Measurements from ENCODE around the gene CIAO3. TPM values are rescaled to one million over a fixed set of nuclear protein-coding genes. Genes with fewer than 3 reads are reported as not detected.

CIAO3 gene
- total and polyA plus RNA-seq, 3 donors from 2014 or later, result 28.9 to 59.0 (median 58.0) TPM

- no peak for DNase-seq
- Histone ChIP-seq H3K9me3 (no peaks in the 10 kb centered on the region), H3K27ac (no peak overlapping the region), H3K27me3 (no peaks in the 10 kb centered on the region), H3K36me3 (ENCODE audit: low read depth, missing control alignments) (no peaks in the 10 kb centered on the region), H3K4me3 (peak overlapping the region in 1 of 2 donors; percentile 6), H3K4me1 (peaks cover 5% of the 10 kb centered on the region)
- intact Hi-C loops (cut with DNase I; ENCODE audit: low total_unique reads), result no loop called here
- TF ChIP-seq POLR2A (IDR thresholded peaks at IDR 0.05) (no peak), CTCF (IDR thresholded peaks at IDR 0.05) (no peak)
- 2 to 4% methylated on average over 15 to 49 of the region's 49 CpGs for WGBS, 2 donors
These were observed 34.4 kb downstream of the CIAO3 start for GRCh38 chr16:706189-707061.

- TF ChIP-seq POLR2A (IDR thresholded peaks at IDR 0.05), result no peak
- H3K27ac ChIP-seq, result no peak within 1 kb of the TSS
- 0 to 1% methylated on average over 4 to 44 of the region's 115 CpGs for WGBS, 2 donors
- H3K9me3 ChIP-seq, result no peaks in the 10 kb centered on the region
- peak within 1 kb of the TSS; percentile 12 to 34 for H3K4me3 ChIP-seq
- intact Hi-C loops (cut with DNase I; ENCODE audit: low total_unique reads), result no loop called here
- H3K4me1 ChIP-seq, result peaks cover 5% of the 10 kb centered on the region
- no peaks in the 10 kb centered on the region for H3K36me3 ChIP-seq (ENCODE audit: low read depth, missing control alignments)
- DNase-seq, result peak; percentile 54
- H3K27me3 ChIP-seq, result no peaks in the 10 kb centered on the region
These were observed 35.2 kb downstream of the CIAO3 start, which contains the start of gene FBXL16 for GRCh38 chr16:705431-706188. Gene FBXL16, minus strand, starts transcription at chr16:705801. Its CDS starts 8,396 bp downstream, at chr16:697405.

GRCh38 chr16:704552-705380, 36.0 kb downstream of the CIAO3 start:
- Histone ChIP-seq H3K27ac (no peak overlapping the region), H3K27me3 (no peaks in the 10 kb centered on the region), H3K4me1 (peaks cover 1% of the 10 kb centered on the region), H3K36me3 (ENCODE audit: low read depth, missing control alignments) (no peaks in the 10 kb centered on the region), H3K4me3 (peak overlapping the region; percentile 12 to 34), H3K9me3 (no peaks in the 10 kb centered on the region)
- no peak for TF ChIP-seq POLR2A (IDR thresholded peaks at IDR 0.05)
- TF ChIP-seq CTCF (IDR thresholded peaks at IDR 0.05), result no peak
- no peak for DNase-seq
- intact Hi-C loops (cut with DNase I; ENCODE audit: low total_unique reads), result no loop called here
- WGBS, 2 donors, result 5 to 16% methylated on average over 4 to 39 of the region's 50 CpGs

GRCh38 chr16:704047-704446, 36.8 kb downstream of the CIAO3 start:
- no peaks in the 10 kb centered on the region for H3K4me1 ChIP-seq
- WGBS, 2 donors, result 63 to 70% methylated on average over 4 to 7 of the region's 7 CpGs
- TF ChIP-seq POLR2A (IDR thresholded peaks at IDR 0.05) (no peak), CTCF (IDR thresholded peaks at IDR 0.05) (no peak)
- H3K9me3 ChIP-seq, result no peaks in the 10 kb centered on the region
- intact Hi-C loops (cut with DNase I; ENCODE audit: low total_unique reads), result no loop called here
- no peaks in the 10 kb centered on the region for H3K27me3 ChIP-seq
- H3K36me3 ChIP-seq (ENCODE audit: low read depth, missing control alignments), result no peaks in the 10 kb centered on the region
- H3K27ac ChIP-seq, result no peak overlapping the region
- H3K4me3 ChIP-seq, result no peak overlapping the region
- DNase-seq, result no peak

Data from testis (tissue), 3 donors.